HL-60/S4 treated with phorbol 12-myristate 13-acetate at 8.2 ng/mL for 4 days and 3 days (cell line): ENCODE results near the gene TTLL12.
"Not testable (repeated sequence)": the region's sequence is repeated elsewhere in the genome, so short reads cannot be mapped to it uniquely, and the experiment has no call there.

Experiments used
- in situ Hi-C: fragments of 300-500 bp; cut with MboI; formaldehyde crosslinking; loops from 2 replicates; pipeline ENCODE4 v1.15.0; 2022; ENCODE audit warnings: low sequenced_read_pairs

Gene TTLL12

GRCh38 chr22:43157874-43158546 lies 28.9 kb downstream of the TTLL12 start:
- in situ Hi-C loops, result no loop called here

- in situ Hi-C loops, result no loop called here
Measured at GRCh38 chr22:43156413-43156812, 30.5 kb downstream of the TTLL12 start.

DNA sequence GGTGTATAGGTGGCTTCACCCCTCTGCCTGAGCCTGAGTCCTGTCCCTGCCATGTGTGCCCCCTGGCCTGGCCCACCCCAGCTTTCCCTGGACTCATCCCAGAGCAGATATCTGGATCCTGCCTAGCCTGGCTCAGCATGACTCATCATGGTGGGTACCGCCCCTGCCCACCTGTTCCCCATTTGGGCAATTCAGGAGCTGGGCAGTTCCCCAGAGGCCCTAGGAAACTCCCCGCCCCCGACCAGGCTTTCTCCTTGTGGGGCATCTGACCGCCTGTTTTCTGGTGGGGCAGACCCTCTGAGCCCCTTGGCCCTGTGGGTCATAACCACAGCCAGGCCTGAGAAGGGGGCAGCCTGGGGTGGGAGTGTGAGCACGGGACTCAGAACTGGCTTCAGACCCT lies 31.1 kb downstream of the TTLL12 start:
- in situ Hi-C loops, result no loop called here

DNA sequence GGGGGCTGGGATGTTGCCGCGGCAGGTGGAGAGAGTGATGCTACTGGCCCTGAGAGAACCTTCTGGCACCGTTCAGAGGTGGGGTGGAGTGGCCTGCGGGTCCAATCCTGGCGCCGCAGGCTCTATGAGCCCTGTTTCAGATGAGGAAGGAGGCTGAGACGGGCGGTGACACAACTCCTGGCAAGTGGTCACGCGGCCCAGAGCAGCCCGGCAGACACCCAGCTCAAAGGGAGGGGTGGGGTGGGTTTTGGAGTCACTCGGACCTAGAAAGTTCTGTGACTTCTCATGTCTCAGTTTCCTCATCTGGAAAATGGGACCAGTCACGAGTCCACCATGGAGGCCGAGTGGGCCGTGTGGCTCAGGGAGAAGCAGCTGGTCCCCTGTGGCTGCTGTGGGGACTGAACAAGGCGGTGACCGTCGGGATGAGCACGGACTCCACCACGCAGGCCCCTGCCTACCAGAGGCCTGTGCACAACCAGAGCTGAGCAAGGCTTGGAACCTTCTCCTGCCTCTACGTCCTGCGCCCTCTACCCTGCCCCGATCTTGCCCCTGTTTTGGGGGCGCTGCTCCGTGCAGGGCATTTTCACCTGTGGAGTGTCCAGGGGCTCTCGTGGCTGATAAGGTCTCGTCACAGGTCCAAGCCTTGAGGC lies 31.9 kb downstream of the TTLL12 start:
- in situ Hi-C loops, result no loop called here

- in situ Hi-C loops, result no loop called here
Measured at GRCh38 chr22:43153899-43154298, 33.0 kb downstream of the TTLL12 start.

DNA sequence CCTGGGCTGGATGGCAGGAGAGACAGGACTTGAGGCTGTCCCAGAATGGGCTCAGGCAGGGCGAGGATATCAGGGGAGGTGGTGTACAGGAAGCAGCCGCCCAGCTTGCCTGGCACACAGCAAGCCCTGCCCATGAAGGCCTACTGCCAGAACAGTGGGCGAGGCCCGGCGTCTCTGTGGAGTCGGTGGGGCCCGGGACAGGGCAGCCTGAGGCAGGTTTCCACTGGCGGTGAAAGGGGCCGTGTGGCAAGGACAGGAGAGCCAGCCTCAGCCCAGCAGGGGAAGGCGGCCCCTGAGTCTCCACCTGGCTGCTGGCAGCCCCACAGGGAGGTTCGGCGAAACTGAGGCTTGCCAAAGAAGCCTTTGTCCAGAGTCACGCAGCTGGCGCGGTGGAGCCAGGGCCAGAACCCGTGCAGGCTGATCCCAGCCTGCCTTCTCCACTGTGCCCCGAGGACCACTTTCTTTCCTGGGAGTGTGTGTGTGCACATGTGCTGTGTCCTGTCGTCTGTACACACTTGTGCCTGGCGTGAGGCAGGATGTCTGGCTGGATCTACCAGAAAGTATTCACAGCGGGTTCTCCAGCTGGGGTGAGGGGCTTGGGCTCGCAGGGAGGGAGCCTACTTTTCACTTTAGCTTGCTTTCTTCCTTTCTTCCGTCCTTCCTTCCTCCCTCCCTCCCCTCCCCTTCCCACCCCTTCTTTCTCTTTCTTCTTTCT lies 34.4 kb downstream of the TTLL12 start:
- in situ Hi-C loops, result no loop called here

GRCh38 chr22:43152003-43152356 lies 35.0 kb downstream of the TTLL12 start:
- in situ Hi-C loops, result no loop called here

DNA sequence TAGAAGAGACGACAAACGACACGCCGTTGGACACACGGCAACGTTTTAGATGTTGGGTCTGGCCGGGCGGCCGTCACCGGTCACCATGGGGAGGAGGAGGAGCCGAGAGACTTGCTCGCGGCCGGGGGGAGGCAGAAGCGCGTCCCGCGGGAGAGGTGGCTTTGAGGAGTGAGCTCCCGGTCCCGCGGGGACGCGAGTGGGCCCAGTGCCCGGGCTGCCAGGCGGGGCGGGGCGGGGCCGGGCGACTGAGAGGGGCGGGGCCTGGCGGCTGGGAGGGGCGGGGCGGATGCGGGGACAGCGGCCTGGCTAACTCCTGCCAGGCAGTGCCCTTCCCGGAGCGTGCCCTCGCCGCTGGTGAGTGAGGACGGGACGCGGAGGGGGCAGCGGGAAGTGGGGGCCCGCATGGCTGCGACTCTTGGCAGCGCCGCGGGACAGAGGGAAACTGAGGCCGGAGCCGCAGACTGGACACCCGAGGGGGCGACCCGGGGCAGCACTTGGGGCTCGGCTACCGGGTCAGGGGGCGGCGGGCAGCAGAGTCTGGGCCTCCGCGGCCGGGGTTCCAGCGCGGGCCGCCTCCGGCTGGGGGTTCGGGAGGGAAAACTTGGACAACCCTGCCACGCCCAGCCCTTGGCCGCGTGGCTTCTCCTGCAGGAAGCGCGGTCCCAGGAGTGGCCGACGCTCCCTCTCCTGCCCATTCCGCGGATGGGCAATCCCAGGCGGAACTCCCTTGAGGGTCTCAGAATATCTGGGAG lies 35.5 kb downstream of the TTLL12 start, which contains the start of gene TSPO:
TSPO (plus strand) TSS at position 309 of the 752 bp plus-strand sequence. CDS start 7,680 bp downstream, outside the sequence.
- in situ Hi-C loops, result no loop called here

- in situ Hi-C loops, result no loop called here
Measured at GRCh38 chr22:43150731-43151206, 36.2 kb downstream of the TTLL12 start.

GRCh38 chr22:43148581-43148980 lies 38.4 kb downstream of the TTLL12 start:
- in situ Hi-C loops, result no loop called here

DNA sequence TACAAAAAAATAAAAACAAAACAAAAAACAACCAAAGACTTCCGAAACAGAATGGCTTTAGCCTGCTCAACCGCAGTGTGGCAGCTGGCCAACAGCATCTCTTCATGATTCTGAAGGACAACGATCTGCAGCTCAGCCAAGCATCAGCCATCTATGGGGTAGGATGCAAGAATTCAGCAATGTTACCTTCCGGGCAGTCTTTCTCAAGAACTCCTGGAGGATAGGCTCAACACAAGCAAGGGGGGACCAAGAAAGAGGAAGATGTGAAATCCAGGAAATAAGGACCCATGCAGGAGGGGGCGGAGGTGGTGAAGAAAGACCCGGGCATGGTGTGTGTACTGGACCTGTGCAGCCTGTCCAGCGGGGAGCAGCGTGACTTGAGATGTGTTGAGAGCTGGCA lies 39.1 kb downstream of the TTLL12 start:
- in situ Hi-C loops, result no loop called here

- in situ Hi-C loops, result not testable (repeated sequence)
Measured at GRCh38 chr22:43146332-43146731, 40.6 kb downstream of the TTLL12 start.

GRCh38 chr22:43145371-43145770 lies 41.6 kb downstream of the TTLL12 start:
- in situ Hi-C loops, result not testable (repeated sequence)

DNA sequence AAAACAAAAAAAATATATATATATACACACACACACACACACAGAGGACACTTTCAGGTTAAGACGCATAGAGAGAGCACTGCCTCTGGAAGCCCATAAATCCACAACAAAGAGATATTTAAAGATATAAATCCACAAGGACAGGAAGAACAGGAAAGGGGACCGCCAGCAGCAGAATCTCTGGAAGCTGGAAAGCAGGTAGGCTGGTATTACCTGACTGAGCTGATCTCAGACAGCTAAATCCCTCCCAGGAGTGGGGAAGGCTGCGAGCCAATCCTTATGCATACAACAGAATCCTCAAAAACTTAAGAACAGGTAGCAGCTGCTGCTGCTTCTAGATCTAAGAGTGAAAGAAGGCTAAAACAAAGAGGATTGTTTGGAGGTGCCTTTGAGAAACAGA lies 42.0 kb downstream of the TTLL12 start:
- in situ Hi-C loops, result no loop called here

DNA sequence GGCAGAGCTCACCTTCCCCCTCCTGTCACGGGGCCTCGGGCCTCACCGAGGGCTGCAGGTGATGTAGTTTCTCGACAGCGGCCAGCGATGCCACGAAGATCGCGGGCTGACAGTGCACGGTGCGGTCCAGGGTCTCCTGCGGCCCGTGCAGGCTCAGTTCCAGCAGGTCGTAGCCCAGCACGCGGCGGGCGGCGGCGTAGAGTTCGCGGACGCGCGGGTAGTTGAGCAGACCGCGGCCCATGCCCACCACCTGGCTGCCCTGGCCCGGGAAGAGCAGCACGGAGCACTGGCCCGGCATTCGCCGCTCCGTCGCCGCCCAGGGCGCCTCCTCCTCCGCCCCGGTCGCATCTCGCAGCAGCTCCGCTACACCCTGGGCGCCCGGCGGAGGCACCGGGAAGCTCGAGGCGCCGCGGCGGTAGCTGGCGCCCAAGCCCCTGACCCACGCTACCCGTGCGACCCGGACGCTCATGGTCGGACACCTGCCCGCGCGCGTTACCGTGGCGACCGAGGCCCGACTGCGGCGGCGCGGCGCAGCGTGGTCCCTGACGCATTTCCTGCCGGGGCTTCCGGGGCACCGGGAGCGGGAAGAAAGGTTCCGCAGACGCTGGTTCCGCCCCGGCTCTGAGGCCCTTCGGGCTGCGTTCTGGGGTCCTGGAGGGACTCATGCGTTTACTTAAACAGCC lies 43.9 kb downstream of the TTLL12 start, which contains the start of gene MCAT:
MCAT (minus strand) TSS at position 519 of the 683 bp plus-strand sequence; CDS start at position 469, 50 bp downstream.
- in situ Hi-C loops, result no loop called here

GRCh38 chr22:43136801-43137200 lies 50.1 kb downstream of the TTLL12 start:
- in situ Hi-C loops, result no loop called here

DNA sequence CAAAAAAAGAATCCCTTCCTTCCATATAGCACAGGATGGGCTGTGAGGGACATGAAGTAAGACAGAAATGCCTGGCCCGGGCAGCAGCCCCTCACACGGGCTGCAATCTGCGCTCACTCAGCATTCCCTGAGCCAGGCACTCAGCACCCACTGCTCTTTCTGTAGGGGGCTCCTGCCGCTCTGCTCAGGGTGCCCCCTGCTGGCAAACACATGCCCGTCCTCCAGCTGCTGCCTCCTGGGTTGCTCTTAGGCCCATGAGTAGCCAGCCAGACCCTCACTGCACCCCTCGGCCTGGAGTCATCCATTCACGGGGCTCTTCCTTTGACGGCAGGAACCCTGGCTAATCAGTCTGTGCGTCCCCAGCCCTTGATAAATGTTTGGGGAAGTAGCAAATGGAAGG lies 50.7 kb downstream of the TTLL12 start:
- in situ Hi-C loops, result no loop called here

DNA sequence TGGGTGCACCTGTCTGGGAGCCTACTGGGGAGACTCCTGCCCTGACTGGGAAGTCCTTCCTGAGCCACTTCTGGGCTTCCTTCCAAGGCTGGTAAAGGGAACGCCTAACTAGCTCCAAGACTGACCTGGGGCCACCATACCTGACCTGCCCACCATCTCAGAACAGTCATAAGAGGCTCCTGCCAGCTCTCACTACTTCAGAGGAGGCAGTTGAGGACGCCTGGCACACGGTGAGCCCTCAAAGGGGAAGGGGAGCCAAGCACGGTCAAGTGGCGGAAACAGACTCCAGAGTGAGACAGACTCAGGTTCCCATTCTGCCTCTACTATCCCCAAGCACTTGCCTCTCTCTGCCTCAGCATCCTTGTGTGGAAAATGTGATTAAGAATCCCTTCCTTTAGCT lies 51.4 kb downstream of the TTLL12 start:
- in situ Hi-C loops, result no loop called here

DNA sequence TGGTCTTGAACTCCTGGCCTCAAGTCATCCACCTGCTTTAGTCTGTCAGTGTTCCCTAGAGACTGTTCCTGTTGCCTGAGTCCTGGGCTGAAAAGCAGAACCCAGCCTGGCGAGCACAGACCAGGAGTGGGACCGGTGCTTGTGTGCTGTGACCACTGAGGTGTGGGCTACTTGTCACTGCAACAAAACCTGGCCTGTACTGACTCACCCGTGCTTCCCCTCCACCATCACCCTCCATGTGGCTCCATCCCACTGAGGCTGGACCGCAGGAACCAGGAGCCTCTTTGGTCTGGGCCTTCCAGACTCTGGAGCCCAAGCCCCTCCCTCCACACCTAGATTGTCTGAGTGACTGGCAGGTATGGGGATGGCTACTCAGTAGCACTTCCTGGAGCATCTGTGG lies 52.4 kb downstream of the TTLL12 start:
- in situ Hi-C loops, result no loop called here

DNA sequence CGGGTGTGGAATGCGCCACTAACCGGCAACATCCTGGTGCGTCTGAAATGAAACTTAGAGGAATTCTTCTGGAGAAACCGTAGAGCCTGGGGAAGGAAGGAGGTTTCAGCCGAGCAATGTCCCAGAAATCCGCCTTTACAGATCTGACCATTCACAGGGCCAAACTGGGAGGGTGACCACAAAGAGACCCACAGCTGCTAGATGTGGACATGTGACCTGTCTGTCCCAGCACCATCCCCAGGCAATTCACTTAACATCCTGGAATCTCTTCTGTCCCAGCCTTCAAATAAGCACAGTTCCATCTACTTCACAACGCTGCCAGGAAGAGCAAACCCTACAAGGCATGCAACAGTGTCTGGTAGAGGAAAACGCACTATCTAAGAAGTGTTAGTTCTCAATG lies 53.5 kb downstream of the TTLL12 start:
- in situ Hi-C loops, result no loop called here
